Measurements from ENCODE around the gene BCAT1.

Gene BCAT1

DNA sequence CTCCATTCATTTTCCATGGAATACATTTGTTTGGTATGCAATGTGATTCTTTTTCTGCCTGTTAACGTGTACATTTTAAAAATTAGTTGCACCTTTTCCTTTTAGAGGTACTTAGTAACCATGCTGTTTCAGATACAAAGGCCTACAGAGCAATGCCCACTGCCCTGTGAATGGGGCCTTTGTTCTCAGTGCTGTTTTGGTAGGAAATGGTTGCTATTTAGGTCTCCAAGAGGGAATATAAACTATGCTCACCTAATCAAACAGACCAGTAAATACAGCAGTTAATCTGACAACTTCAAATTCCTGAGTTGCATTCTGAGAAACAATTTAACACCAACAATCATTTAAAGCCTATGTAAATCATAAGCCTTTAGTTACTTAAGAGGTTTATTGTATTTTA, 188.7 kb downstream of the BCAT1 start:
- Histone ChIP-seq H3K4me3 (ENCODE audit: low read depth, low read length, poor library complexity, severe bottlenecking) (no peak overlapping the region), H3K27me3 (ENCODE audit: insufficient read depth, low read length) (no peaks in the 10 kb centered on the region), H3K36me3 (ENCODE audit: insufficient read depth, low read length) (no peaks in the 10 kb centered on the region), H3K9ac (ENCODE audit: low read length) (no peak overlapping the region), H3K27ac (ENCODE audit: low read depth, low read length, poor library complexity, severe bottlenecking) (no peak overlapping the region), H3K79me2 (ENCODE audit: insufficient read depth, low read length) (no peaks in the 10 kb centered on the region), H3K9me3 (ENCODE audit: low read length) (no peaks in the 10 kb centered on the region), H3K9me2 (ENCODE audit: low read depth, low read length) (no peaks in the 10 kb centered on the region), H3K4me1 (ENCODE audit: insufficient read depth, low read length, severe bottlenecking) (no peaks in the 10 kb centered on the region), H3F3A (ENCODE audit: insufficient read depth, low read length) (no peaks in the 10 kb centered on the region), H2AFZ (ENCODE audit: low read length) (no peak overlapping the region), H4K20me1 (ENCODE audit: insufficient read depth, low read length) (no peaks in the 10 kb centered on the region), H3K4me2 (ENCODE audit: low read length) (no peak overlapping the region)
- TF ChIP-seq EZH2 (IDR thresholded peaks at IDR 0.05; ENCODE audit: borderline replicate concordance, low read length), result no peak
- TF ChIP-seq CTCF (IDR thresholded peaks at IDR 0.05; ENCODE audit: low read length), result no peak

Measured in OCI-LY1 (cell line).